GM21526 (cell line): ENCODE data around the gene SAMD10.
"Not testable (repeated sequence)": the region's sequence is repeated elsewhere in the genome, so short reads cannot be mapped to it uniquely, and the experiment has no call there.

Experiments
- ATAC-seq: cut with Tn5 transposase; IDR thresholded peaks from one replicate; pipeline ENCODE4 v1.9.1; 2021; ENCODE audit warnings: moderate library complexity; ENCODE audit not compliant: unreplicated experiment, low FRiP score

Gene SAMD10

DNA sequence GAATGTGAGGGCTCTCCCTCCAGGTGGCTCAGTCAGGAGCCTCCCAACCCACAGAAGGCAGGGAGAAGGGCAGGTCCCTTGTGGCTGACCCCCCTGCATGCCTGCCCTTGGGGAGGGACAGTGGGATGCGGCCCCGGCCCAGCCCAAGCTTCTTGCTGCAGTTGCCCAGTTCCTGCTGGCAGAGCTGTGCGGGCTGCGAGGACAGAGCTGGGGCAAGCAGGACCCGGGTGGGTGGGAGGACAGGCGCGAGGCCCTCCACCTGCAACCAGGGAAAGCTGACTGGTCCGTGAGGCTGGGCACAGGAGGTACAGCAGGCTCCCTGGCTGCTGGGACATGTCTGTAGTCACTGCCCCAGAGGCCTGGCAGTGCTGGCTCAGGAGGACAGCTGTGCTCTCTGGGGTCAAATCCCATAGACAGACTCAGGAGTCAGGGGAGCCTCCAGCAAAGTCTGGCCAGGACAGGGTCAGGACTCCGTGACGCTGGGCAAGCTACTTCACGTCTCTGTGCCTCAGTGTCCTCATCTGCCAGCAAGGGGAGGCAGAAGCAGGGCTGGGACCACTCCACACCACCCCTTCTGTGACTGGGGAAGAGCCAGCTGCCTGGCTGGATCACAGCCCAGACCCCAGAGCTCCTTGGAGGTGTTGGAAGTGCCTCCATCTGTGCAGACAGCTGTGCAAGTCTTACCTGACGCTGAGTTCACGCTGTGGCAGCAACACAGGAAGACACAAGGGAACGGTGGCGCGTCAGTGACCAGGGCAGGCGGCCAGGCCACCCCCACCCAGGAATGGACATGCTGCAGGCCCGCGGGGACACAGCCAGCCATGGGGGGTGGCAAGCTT, 36.3 kb downstream of the SAMD10 start:
- no peak for ATAC-seq

GRCh38 chr20:63942250-63942951, 37.0 kb downstream of the SAMD10 start:
- ATAC-seq = no peak

DNA sequence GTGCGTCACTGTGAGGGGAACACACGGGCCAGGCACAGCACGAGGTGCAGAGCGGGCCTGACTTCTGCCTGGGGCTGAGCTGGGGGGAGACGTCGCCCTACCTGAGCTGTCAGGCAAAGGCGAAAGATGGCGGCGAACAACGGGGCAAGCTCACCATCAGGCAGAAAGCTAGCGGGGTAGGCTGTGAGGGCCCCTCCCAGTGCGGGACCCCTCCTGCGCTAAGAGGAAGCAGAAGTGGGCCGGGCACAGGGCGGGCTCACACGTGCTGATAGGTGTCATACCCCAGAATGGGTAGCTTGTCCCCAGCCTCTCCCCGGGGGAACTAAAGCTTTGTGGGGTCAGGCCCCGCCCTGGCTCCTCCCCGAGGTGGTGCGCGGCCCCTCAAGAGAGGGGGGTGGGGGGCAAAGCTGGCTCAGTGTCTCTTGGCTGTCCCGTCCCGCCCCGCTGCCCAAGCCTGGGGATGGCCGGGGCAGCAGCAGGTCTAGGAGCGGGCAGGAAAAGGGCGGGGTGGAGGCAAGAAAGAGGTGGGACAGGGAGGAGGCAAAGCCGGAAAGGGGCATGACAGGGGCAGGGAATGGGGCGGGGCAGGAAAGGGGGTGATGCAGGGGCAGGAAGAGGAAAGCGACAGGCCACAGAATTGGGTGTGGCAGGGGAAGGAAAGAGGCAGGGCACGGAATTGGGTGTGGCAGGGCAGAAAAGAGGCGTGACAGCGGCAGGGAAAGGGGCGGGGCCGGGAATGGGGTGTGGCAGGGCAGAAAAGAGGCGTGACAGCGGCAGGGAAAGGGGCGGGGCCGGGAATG, 38.0 kb downstream of the SAMD10 start:
- ATAC-seq = no peak

DNA sequence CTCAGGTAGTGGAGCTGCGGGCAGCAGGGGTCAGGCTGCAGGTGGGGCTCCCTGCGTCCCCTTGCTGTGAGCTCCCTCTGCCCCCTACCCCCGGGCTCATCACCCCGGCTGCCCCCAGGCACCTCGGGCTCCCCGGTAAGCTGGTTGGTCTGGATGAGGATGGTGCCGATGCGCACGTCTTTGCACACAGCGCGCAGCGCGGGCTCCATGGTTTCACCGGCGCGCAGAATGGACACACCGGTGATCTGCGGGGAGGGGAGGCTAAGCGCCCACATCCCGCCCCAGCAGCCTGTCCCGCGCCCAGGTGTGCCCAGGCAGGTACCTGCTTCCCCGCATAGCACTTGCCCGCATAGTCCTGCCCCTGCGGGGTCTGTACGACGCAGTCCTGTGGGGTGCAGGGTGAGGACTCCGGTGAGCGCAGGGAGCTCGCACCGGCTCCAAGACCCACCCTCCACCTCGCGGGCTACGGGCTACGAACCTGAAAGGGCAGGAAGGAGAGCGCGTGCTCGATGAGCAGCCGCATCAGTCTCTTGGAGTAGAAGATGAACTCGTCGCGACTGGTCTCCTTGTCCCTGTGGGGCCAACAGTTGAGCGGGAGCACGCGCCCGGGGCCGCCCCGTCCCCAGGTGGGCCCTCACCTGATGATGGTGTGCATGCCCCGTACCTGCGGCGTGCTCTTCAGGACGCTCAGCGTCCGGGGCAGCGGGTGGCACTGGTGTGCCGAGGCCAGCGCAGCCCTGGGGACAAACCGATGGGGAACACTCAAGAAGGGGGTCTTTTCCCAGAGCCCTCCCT, 38.8 kb downstream of the SAMD10 start:
- no peak for ATAC-seq

DNA sequence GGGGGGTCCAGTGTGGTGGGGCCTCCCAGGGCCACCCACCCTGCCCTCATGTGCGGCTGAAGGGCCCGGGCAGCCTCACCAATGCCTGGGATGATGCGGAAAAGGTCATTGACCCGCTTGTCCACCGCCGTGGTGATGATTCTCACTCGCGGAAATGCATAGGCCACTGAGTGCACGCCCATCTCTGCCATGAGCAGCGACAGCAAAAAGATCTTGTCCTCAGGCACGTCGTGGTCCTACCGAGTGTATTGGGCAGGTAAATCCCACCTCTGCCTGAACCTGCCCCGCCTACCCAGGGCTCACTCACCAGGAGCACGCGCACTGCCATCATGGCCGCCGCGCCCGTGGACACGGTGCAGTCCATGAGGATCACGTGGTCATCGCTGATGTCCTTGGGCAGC, 39.4 kb downstream of the SAMD10 start:
- no peak for ATAC-seq

GRCh38 chr20:63939061-63939935, 40.1 kb downstream of the SAMD10 start:
- no peak for ATAC-seq

DNA sequence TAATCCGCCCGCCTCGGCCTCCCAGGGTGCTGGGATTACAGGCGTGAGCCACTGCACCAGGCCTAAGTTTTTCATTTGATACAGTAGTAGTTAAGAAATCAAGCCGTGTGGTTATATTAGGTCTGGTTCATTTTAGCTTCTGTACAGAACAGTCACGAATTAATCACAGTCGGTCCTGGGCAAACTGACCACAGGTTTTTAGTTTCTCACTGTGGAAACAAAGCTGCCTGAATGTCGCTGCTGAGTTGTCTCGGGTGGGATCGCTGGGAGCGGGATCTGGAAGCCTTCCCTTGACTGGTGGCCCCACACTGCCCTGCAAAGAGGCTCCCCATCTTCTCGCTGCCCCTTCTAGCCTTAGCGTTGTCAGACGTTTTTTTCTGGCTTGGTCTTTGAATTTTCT, 41.8 kb downstream of the SAMD10 start:
- ATAC-seq = no peak

- ATAC-seq = no peak
Measured at GRCh38 chr20:63935447-63935846, 44.0 kb downstream of the SAMD10 start.

DNA sequence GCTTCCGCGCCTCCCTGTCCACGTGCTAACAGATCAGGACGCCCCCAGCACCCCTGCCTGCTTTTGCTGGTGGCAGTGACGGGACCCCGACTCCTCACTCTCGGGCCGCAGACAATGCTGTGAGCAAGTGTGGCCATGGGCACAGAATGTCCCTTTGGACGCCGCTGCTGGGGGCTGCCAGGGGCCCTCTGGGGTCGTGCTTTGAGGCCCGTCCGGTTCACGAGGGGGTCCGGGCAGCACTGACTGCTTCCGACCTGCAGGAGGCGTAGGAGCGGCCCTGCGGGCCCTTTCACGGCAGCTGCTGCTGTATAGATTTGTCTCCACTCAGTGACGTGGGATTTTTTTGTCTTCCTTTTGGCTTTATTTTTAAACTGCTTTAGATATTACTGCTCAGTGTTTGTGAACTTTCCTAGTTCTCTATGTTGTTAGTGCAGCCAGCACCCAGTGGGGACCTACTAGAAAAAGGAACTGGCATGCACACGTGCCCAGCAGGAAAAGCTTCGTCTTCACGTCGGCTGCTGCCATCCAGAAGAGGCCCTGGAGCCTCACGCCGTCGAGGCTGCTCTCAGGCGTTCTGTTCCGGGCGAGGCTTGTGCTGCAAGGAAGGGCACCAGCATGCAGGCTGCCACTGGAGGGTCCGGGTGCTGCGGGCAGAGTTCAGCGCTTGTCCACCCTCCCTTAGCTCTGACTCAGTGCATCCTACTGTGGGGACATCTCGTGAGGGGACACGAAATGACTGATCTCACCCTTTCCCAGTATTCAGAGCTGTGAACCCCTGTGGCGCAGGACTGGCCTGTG, 45.0 kb downstream of the SAMD10 start:
- ATAC-seq = no peak

DNA sequence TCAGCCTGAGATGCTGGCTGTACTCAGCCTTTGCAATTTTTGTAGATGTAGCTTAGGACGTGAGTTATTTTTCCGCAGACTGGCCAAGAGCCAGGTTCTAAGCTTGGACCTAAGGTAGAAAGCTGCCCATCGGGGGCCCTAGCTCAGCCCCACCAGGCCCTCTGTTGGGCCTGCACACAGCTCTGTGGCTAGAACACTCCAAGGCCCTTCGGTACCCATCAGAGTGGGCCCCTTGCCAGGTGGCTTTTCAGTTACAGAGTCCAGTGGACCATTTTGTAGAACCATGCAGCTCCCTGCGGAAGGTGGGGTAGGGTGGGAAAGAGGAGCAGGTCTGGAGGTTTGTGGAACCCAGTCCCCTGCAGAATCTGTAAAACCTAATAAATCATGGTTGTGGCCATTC, 45.8 kb downstream of the SAMD10 start:
- no peak for ATAC-seq

- ATAC-seq = no peak
Measured at GRCh38 chr20:63932606-63933160, 46.8 kb downstream of the SAMD10 start.

GRCh38 chr20:63931735-63932134, 47.7 kb downstream of the SAMD10 start:
- no peak for ATAC-seq

DNA sequence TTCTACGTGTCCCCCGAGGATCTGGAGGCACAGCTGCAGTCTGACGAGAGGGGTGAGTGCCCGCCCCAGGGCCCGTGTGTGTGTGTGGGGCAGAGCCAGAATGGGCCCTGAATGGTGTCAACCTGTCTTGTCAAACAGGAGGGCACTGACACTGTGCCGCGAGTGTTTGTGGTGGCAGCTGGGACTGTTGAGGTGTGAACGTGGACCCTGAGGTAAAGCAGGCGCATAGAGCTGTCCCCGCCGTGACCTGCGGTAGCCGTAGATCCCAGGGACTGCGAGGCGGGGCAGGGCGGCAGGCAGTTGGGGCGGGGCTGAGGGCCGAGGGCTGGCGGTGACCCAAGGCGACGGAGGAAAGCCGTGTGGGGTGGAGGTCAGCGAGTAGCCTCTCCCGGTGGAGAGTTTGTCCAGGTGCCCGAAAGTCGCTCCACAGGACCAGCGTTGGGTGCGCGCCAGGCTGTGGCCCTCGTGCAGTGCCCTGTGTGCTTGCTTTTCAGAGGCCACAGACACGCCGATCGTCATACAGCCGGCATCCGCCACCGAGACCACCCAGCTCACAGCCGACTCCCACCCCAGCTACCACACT, 48.4 kb downstream of the SAMD10 start:
- ATAC-seq = no peak

- ATAC-seq = not testable (repeated sequence)
Measured at GRCh38 chr20:63929473-63929883, 50.0 kb downstream of the SAMD10 start.

DNA sequence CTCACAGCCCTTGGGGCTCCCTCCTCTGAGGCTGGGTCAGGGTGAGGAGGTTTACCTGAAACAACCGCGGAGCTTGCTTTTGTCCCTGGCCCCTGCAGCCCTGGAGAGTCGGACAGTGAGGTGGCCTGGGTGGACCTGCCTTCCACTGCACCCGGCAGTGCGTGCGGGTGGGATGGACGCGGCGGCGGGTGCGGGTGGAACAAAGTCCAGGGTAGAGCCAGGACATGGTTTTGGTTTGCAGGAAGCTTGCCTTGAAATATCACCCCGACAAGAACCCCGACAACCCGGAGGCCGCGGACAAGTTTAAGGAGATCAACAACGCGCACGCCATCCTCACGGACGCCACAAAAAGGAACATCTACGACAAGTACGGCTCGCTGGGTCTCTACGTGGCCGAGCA, 50.4 kb downstream of the SAMD10 start:
- ATAC-seq = no peak

- no peak for ATAC-seq
Measured at GRCh38 chr20:63926298-63926697, 53.1 kb downstream of the SAMD10 start.

- ATAC-seq = no peak
Measured at GRCh38 chr20:63924241-63924640, 55.2 kb downstream of the SAMD10 start.
